DOHH2 (cell line): ENCODE measurements around the gene GPC1.

ENCODE experiments used
- H3F3A ChIP-seq: fragments of 200-600 bp; sonication (generic), shearing (Covaris generic); 2 replicates; pipeline ENCODE4 v1.6.0; 2016; ENCODE audit warnings: antibody characterized with exemption, mild to moderate bottlenecking; ENCODE audit not compliant: control insufficient read depth, insufficient read depth
- H3K27ac ChIP-seq: fragments of 200-600 bp; sonication (generic); 2 replicates; pipeline ENCODE4 v1.5.1; 2014; ENCODE audit warnings: low read depth, mild to moderate bottlenecking, low read length, moderate library complexity
- H3K27me3 ChIP-seq: fragments of 200-600 bp; sonication (generic); 2 replicates; pipeline ENCODE4 v1.6.1; 2014; ENCODE audit warnings: mild to moderate bottlenecking, low read length, mixed read lengths; ENCODE audit not compliant: control insufficient read depth
- H3K36me3 ChIP-seq: fragments of 200-600 bp; sonication (generic); 2 replicates; pipeline ENCODE4 v1.6.1; 2014; ENCODE audit warnings: mild to moderate bottlenecking, low read length, moderate library complexity, mixed read lengths; ENCODE audit not compliant: control insufficient read depth
- H3K4me1 ChIP-seq: fragments of 200-600 bp; sonication (generic); 2 replicates; pipeline ENCODE4 v1.6.1; 2014; ENCODE audit warnings: mild to moderate bottlenecking, low read length, mixed read lengths; ENCODE audit not compliant: control insufficient read depth
- H3K4me2 ChIP-seq: fragments of 200-600 bp; sonication (generic); 2 replicates; pipeline ENCODE4 v1.6.0; 2014; ENCODE audit warnings: mild to moderate bottlenecking, low read length, moderate library complexity
- H3K4me3 ChIP-seq: fragments of 200-600 bp; sonication (generic); 2 replicates; pipeline ENCODE4 v1.5.1; 2014; ENCODE audit warnings: mild to moderate bottlenecking, low read length, mixed read lengths
- H3K79me2 ChIP-seq: fragments of 200-600 bp; sonication (generic); 2 replicates; pipeline ENCODE4 v1.6.1; 2014; ENCODE audit warnings: mild to moderate bottlenecking, low read length, mixed read lengths; ENCODE audit not compliant: control insufficient read depth
- H3K9me2 ChIP-seq: fragments of 200-600 bp; sonication (generic); replicated peaks from 2 replicates; pipeline ENCODE4 v1.6.1; 2014; ENCODE audit warnings: mild to moderate bottlenecking, low read length, mixed read lengths; ENCODE audit not compliant: control insufficient read depth
- H3K9me3 ChIP-seq: fragments of 200-600 bp; sonication (generic); 2 replicates; pipeline ENCODE4 v1.6.1; 2014; ENCODE audit warnings: antibody characterized with exemption, low read length, mixed read lengths; ENCODE audit not compliant: control insufficient read depth, insufficient read depth
- H4K20me1 ChIP-seq: fragments of 200-600 bp; sonication (generic); 2 replicates; pipeline ENCODE4 v1.6.0; 2014; ENCODE audit warnings: low read depth, mild to moderate bottlenecking, antibody characterized with exemption, low read length, moderate library complexity; ENCODE audit not compliant: control insufficient read depth, insufficient read depth
- CTCF ChIP-seq: fragments of 200-600 bp; sonication (generic); IDR thresholded peaks from one replicate; pipeline ENCODE4 v1.5.1; 2014; ENCODE audit warnings: antibody characterized with exemption, mild to moderate bottlenecking, low read depth, low read length; ENCODE audit not compliant: poor library complexity, severe bottlenecking
- EZH2phosphoT487 ChIP-seq: fragments of 200-600 bp; sonication (generic); IDR thresholded peaks from 2 replicates; pipeline ENCODE4 v1.6.1; 2017; ENCODE audit warnings: borderline replicate concordance, mild to moderate bottlenecking, antibody characterized with exemption, low read length, moderate library complexity, mixed read lengths

The GPC1 gene

GRCh38 chr2:240437861-240438809 is 2.7 kb downstream of the GPC1 start:
- no peak overlapping the region for H3K4me3 ChIP-seq
- H3K27ac ChIP-seq = no peak overlapping the region
- H4K20me1 ChIP-seq = no peaks in the 10 kb centered on the region
- no peaks in the 10 kb centered on the region for H3K36me3 ChIP-seq
- H3K79me2 ChIP-seq = no peaks in the 10 kb centered on the region
- no peaks in the 10 kb centered on the region for H3K9me2 ChIP-seq
- no peak overlapping the region for H3K4me2 ChIP-seq
- no peaks in the 10 kb centered on the region for H3F3A ChIP-seq
- no peak for TF ChIP-seq EZH2phosphoT487
- TF ChIP-seq CTCF = peak; percentile 95
- peaks cover 7% of the 10 kb centered on the region for H3K4me1 ChIP-seq
- peaks cover 28% of the 10 kb centered on the region for H3K27me3 ChIP-seq
- no peaks in the 10 kb centered on the region for H3K9me3 ChIP-seq

- no peaks in the 10 kb centered on the region for H3F3A ChIP-seq
- no peak overlapping the region for H3K27ac ChIP-seq
- H3K9me3 ChIP-seq = no peaks in the 10 kb centered on the region
- peaks cover 7% of the 10 kb centered on the region for H3K4me1 ChIP-seq
- no peaks in the 10 kb centered on the region for H3K79me2 ChIP-seq
- H3K36me3 ChIP-seq = no peaks in the 10 kb centered on the region
- H3K4me2 ChIP-seq = no peak overlapping the region
- H3K27me3 ChIP-seq = peaks cover 28% of the 10 kb centered on the region
- no peak for TF ChIP-seq EZH2phosphoT487
- TF ChIP-seq CTCF = no peak
- no peaks in the 10 kb centered on the region for H3K9me2 ChIP-seq
- H3K4me3 ChIP-seq = no peak overlapping the region
- no peaks in the 10 kb centered on the region for H4K20me1 ChIP-seq
Measured at GRCh38 chr2:240438810-240439697, 3.6 kb downstream of the GPC1 start.

GRCh38 chr2:240439698-240440151 is 4.3 kb downstream of the GPC1 start:
- no peak overlapping the region for H3K4me3 ChIP-seq
- no peak for TF ChIP-seq EZH2phosphoT487
- TF ChIP-seq CTCF = no peak
- no peaks in the 10 kb centered on the region for H3K9me3 ChIP-seq
- no peaks in the 10 kb centered on the region for H3K79me2 ChIP-seq
- peaks cover 24% of the 10 kb centered on the region for H3K27me3 ChIP-seq
- no peak overlapping the region for H3K4me2 ChIP-seq
- H3K27ac ChIP-seq = no peak overlapping the region
- H3K36me3 ChIP-seq = no peaks in the 10 kb centered on the region
- H4K20me1 ChIP-seq = no peaks in the 10 kb centered on the region
- peaks cover 3% of the 10 kb centered on the region for H3K4me1 ChIP-seq
- no peaks in the 10 kb centered on the region for H3K9me2 ChIP-seq
- no peaks in the 10 kb centered on the region for H3F3A ChIP-seq
